HFF-Myc (cell line): ENCODE measurements around the gene UGGT1.
"Not testable (repeated sequence)": the region's sequence is repeated elsewhere in the genome, so short reads cannot be mapped to it uniquely, and the experiment has no call there.

Source experiments
- DNase-seq: peaks from one replicate; pipeline ENCODE4 v3.0.0-alpha.2; 2011; ENCODE audit warnings: low read depth; ENCODE audit errors: extremely low read depth
- H3K4me3 ChIP-seq: replicated peaks from 2 replicates; pipeline ENCODE4 v1.5.1; 2011; ENCODE audit warnings: low read depth, mild to moderate bottlenecking, control low read depth, low read length
- CTCF ChIP-seq: IDR thresholded peaks from 2 replicates; pipeline ENCODE4 v1.5.1; 2012; ENCODE audit warnings: mild to moderate bottlenecking, low read depth, low read length, control low read depth; ENCODE audit errors: missing control alignments

UGGT1 gene

GRCh38 chr2:128202791-128203190, 111.8 kb downstream of the UGGT1 start:
- no peak overlapping the region for H3K4me3 ChIP-seq
- TF ChIP-seq CTCF = no peak
- DNase-seq = no peak

DNA sequence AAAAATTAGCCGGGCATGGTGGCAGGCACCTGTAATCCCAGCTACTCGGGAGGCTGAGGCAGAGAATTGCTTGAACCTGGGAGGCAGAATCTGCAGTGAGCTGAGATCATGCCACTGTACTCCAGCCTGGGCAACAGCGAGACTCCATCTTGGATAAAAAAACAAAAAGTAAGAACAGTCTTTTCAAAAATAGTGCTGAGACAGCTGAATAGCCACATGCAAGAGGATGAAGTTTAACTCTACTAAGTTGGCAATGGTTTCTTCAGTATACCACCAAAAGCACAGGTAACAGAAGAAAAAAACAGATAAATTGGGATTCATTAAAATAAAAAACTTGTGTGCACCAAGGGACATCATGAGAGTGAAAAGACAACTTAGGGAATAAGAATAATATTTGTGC, 115.2 kb downstream of the UGGT1 start:
- no peak for TF ChIP-seq CTCF
- no peak for DNase-seq
- no peak overlapping the region for H3K4me3 ChIP-seq

- no peak for TF ChIP-seq CTCF
- H3K4me3 ChIP-seq = no peak overlapping the region
- DNase-seq = no peak
Observed at GRCh38 chr2:128208023-128208422, 117.0 kb downstream of the UGGT1 start.

DNA sequence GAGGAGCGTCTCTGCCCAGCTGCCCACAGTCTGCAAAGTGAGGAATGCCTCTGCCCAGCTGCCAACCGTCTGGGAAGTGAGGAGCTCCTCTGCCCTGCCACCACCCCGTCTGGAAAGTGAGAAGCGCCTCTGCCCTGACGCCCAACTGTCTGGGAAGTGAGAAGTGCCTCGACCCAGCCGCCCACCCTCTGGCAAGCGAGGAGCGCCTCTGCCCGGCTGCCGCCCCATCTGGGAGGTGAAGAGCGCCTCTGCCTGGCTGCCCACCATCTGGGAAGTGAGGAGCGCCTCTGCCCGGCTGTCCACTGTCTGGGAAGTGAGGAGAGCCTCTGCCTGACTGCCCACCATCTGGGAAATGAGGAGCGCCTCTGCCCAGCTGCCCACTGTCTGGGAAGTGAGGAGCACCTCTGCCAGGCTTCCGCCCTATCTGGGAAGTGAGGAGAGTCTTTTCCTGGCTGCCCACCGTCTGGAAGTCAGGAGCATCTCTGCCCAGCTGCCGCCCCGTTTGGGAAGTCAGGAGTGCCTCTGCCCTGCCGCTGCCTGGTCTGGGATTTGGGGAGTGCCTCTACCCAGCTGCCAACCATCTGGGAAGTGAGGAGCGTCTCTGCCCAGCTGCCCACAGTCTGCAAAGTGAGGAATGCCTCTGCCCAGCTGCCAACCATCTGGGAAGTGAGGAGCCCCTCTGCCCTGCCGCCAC, 117.8 kb downstream of the UGGT1 start:
- not testable (repeated sequence) for H3K4me3 ChIP-seq, DNase-seq

DNA sequence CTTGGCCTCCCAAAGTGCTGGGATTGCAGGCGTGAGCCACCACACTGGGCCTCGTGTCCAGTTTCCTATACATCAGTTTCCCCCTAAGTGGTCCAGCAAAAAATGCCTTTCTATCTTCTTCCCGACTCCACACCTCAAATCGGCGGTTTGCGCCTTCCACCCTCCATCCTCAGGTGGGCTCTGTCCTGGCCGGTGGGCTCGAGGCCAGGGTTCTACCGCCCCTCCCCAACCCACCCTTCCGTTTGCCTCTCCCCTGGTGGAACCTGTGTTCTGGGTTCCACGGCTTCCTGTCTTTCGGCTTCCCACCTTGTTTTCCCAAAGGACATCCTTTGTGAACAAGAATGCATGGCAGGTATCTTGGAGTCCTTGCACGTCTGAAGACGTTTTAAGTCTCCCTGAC, 123.3 kb downstream of the UGGT1 start:
- no peak overlapping the region for H3K4me3 ChIP-seq
- TF ChIP-seq CTCF = no peak
- DNase-seq = no peak

DNA sequence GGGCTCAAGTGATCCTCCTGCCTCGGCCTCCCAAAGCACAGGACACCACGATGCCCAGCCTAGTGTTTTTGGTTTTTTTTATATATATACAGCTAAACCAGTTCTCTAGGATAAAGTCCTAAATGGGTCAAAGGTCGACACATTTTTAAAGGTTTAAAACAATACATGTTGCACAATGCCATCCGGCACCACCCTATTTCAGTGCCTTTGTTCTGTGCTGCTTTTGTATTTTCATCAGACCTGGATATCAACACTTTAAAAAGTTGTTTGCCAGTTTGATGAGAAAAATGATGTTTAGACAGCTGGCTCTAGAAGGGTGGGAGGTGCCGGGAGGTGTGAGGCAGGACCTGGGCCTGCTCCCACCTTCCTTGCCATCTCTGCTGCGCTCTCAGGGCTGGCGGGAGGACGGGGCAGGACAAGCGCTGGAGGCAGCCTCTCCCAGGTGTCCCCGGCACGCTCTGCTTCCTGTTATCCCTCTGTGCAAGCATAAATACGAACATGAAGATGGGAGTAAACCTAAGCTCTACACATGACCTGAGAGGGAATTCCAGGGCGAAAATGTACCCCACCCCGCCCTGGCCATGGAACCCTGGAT, 124.0 kb downstream of the UGGT1 start:
- DNase-seq = no peak
- H3K4me3 ChIP-seq = no peak overlapping the region
- no peak for TF ChIP-seq CTCF

- no peak for DNase-seq
- no peak for TF ChIP-seq CTCF
- H3K4me3 ChIP-seq = no peak overlapping the region
Observed at GRCh38 chr2:128215897-128216642, 125.1 kb downstream of the UGGT1 start.
